GM12892 (cell line): Measurements from ENCODE around the gene NFKB1.

ENCODE experiments used
- POLR2A ChIP-seq: IDR thresholded peaks from 2 replicates; pipeline ENCODE4 v1.6.1; 2011; ENCODE audit warnings: low read depth, low read length, control low read depth
- POLR2AphosphoS5 ChIP-seq: IDR thresholded peaks from 2 replicates; pipeline ENCODE4 v1.6.1; 2011; ENCODE audit warnings: low read depth, low read length, control low read depth

- TF ChIP-seq POLR2A (no peak), POLR2AphosphoS5 (no peak)
Measured at GRCh38 chr4:102657206-102657605, 156.0 kb downstream of the NFKB1 start.
